Liver (tissue), 9 donors: ENCODE data around the gene HEXIM1. TPM values are rescaled to one million over a fixed set of nuclear protein-coding genes. Genes with fewer than 3 reads are reported as not detected.

Source experiments
- DNase-seq: peaks from one replicate; pipeline ENCODE4 v3.0.0-alpha.2; 2017; ENCODE audit warnings: low spot score
- H3K27ac ChIP-seq, 2 donors: one replicate each; pipeline ENCODE4 v1.7.0; 2013; ENCODE audit warnings: inconsistent platforms in 2 of 2, low read length in 2 of 2, control low read depth in 1 of 2, low read depth in 1 of 2, mild to moderate bottlenecking in 1 of 2
- H3K27me3 ChIP-seq, 4 donors: one replicate each; pipeline versions ENCODE4 v1.6.1 to v1.7.0; 2013; ENCODE audit warnings: low read length in 3 of 4, inconsistent platforms in 1 of 4, mild to moderate bottlenecking in 1 of 4, moderate library complexity in 1 of 4; ENCODE audit not compliant: control insufficient read depth in 4 of 4, insufficient read depth in 4 of 4
- H3K36me3 ChIP-seq, 4 donors: one replicate each; pipeline versions ENCODE4 v1.6.1 to v1.7.0; 2013; ENCODE audit warnings: low read length in 3 of 4, mild to moderate bottlenecking in 3 of 4, low read depth in 1 of 4, moderate library complexity in 1 of 4; ENCODE audit not compliant: control insufficient read depth in 4 of 4, insufficient read depth in 3 of 4
- H3K4me1 ChIP-seq, 4 donors: one replicate each; pipeline versions ENCODE4 v1.6.1 to v1.7.0; 2013; ENCODE audit warnings: low read length in 3 of 4, mild to moderate bottlenecking in 3 of 4, moderate library complexity in 1 of 4; ENCODE audit not compliant: control insufficient read depth in 4 of 4, insufficient read depth in 4 of 4
- H3K4me3 ChIP-seq, 3 donors: one replicate each; pipeline versions ENCODE4 v1.6.1 to v1.7.0; 2013; ENCODE audit warnings: low read length in 3 of 3, control low read depth in 1 of 3, low read depth in 1 of 3, mild to moderate bottlenecking in 1 of 3
- H3K9ac ChIP-seq, 2 donors: one replicate each; pipeline ENCODE4 v1.7.0; 2013; ENCODE audit warnings: low read length in 2 of 2, mild to moderate bottlenecking in 2 of 2, moderate library complexity in 2 of 2, control low read depth in 1 of 2, low read depth in 1 of 2
- H3K9me3 ChIP-seq, 4 donors: one replicate each; pipeline versions ENCODE4 v1.6.1 to v1.7.0; 2013; ENCODE audit warnings: low read length in 3 of 4; ENCODE audit not compliant: control insufficient read depth in 4 of 4
- ATF3 ChIP-seq: IDR thresholded peaks from 2 replicates; pipeline ENCODE4 v1.6.1; 2016; ENCODE audit warnings: antibody characterized with exemption
- CTCF ChIP-seq: fragments of 150-350 bp; IDR thresholded peaks from 2 replicates; pipeline ENCODE4 v1.5.1; 2017; ENCODE audit warnings: improper control_type of control experiment, low read depth, low read length; ENCODE audit not compliant: missing input control
- EGR1 ChIP-seq, 2 donors: IDR thresholded peaks; 2 replicates each; pipeline ENCODE4 v1.6.1; 2016 to 2018; ENCODE audit warnings: antibody characterized with exemption in 2 of 2, low read depth in 2 of 2
- FOXA1 ChIP-seq: IDR thresholded peaks from 2 replicates; pipeline ENCODE4 v1.6.1; 2016; ENCODE audit warnings: antibody characterized with exemption
- FOXA2 ChIP-seq: IDR thresholded peaks from 2 replicates; pipeline ENCODE4 v1.6.1; 2016; ENCODE audit warnings: antibody characterized with exemption
- GABPA ChIP-seq, 2 donors: IDR thresholded peaks in 1 of 2; conservative IDR thresholded peaks in 1 of 2; 2 replicates each; pipeline ENCODE4 v1.6.1; 2016; ENCODE audit warnings: antibody characterized with exemption in 2 of 2, mild to moderate bottlenecking in 1 of 2, moderate library complexity in 1 of 2
- HNF4A ChIP-seq, 2 donors: conservative IDR thresholded peaks; 2 replicates each; pipeline ENCODE4 v1.6.1; 2016; ENCODE audit warnings: antibody characterized with exemption in 2 of 2, mild to moderate bottlenecking in 2 of 2
- HNF4G ChIP-seq: IDR thresholded peaks from 2 replicates; pipeline ENCODE4 v1.6.1; 2016; ENCODE audit warnings: antibody characterized with exemption
- JUND ChIP-seq, 2 donors: IDR thresholded peaks; 2 replicates each; pipeline ENCODE4 v1.6.1; 2016; ENCODE audit warnings: antibody characterized with exemption in 2 of 2
- NR2F2 ChIP-seq: IDR thresholded peaks from 2 replicates; pipeline ENCODE4 v1.6.1; 2016; ENCODE audit warnings: antibody characterized with exemption
- RAD21 ChIP-seq, 2 donors: IDR thresholded peaks; 2 replicates each; pipeline ENCODE4 v1.6.1; 2016; ENCODE audit warnings: antibody characterized with exemption in 2 of 2, mild to moderate bottlenecking in 2 of 2
- REST ChIP-seq: IDR thresholded peaks from 2 replicates; pipeline ENCODE4 v1.6.1; 2016; ENCODE audit warnings: antibody characterized with exemption, mild to moderate bottlenecking
- RXRA ChIP-seq, 2 donors: IDR thresholded peaks; 2 replicates each; pipeline ENCODE4 v1.6.1; 2017 to 2018; ENCODE audit warnings: antibody characterized with exemption in 2 of 2, mild to moderate bottlenecking in 1 of 2
- SP1 ChIP-seq: IDR thresholded peaks from 2 replicates; pipeline ENCODE4 v1.6.1; 2018; ENCODE audit warnings: antibody characterized with exemption, mild to moderate bottlenecking
- TAF1 ChIP-seq: conservative IDR thresholded peaks from 2 replicates; pipeline ENCODE4 v1.6.1; 2016; ENCODE audit warnings: antibody characterized with exemption, mild to moderate bottlenecking
- YY1 ChIP-seq: IDR thresholded peaks from 2 replicates; pipeline ENCODE4 v1.6.1; 2016; ENCODE audit warnings: antibody characterized with exemption, mild to moderate bottlenecking
- WGBS: extraction: QIAGEN DNeasy Blood & Tissue Kit; methylation state at CpG from one replicate; pipeline ENCODE4 v1.1.7; 2013; 5-methylcytosine and 5-hydroxymethylcytosine counted together
- polyA plus RNA-seq, 2 donors: library from polyadenylated mRNA; stranded (reverse) in 1 of 2; unstranded in 1 of 2; fragments of 200-250 nt in 1 of 2; fragments of >200 nt in 1 of 2; fragmentation: Nextera tagmentation in 1 of 2; extraction: Ambion mirVana in 1 of 2; gene quantifications; one replicate each; pipeline versions ENCODE4 v1.2.1 to v1.2.3, GENCODE V29; 2013 to 2015
- total RNA-seq, 2 donors: library from RNA; depleted of rRNA; stranded (reverse); fragments of >200 nt; gene quantifications; one replicate each; pipeline ENCODE4 v1.2.3, GENCODE V29; 2014
- TF ChIP-seq, protein P1 (sequence below): IDR thresholded peaks from 2 replicates; pipeline ENCODE4 v1.6.1; 2016; ENCODE audit warnings: antibody characterized with exemption
- TF ChIP-seq, protein P2 (sequence below): IDR thresholded peaks from 2 replicates; pipeline ENCODE4 v1.6.1; 2016; ENCODE audit warnings: antibody characterized with exemption
- donor health status: healthy.
- donor health status: healthy.
- donor health status: healthy.
- donor health status: healthy.
- donor health status: healthy.

Gene HEXIM1
- total and polyA plus RNA-seq, 4 donors, result 7.4 to 14.3 (median 12.3) TPM

- Histone ChIP-seq H3K9ac (peak overlapping the region; percentile 89 to 98), H3K27ac (peak overlapping the region; percentile 91 to 95), H3K4me3 (peak overlapping the region; percentile 67 to 92 (median 92)), H3K36me3 (no peaks in the 10 kb centered on the region), H3K4me1 (peaks cover 2 to 44% (median 34%) of the 10 kb centered on the region in 4 donors), H3K9me3 (no peaks in the 10 kb centered on the region), H3K27me3 (no peaks in the 10 kb centered on the region)
- TF ChIP-seq SP1, result no peak
- no peak for TF ChIP-seq FOXA2
- TF ChIP-seq RXRA (IDR thresholded peaks at IDR 0.05), result no peak
- peak; percentile 34 for TF ChIP-seq YY1
- TF ChIP-seq NR2F2, result no peak
- TF ChIP-seq CTCF, result no peak
- TF ChIP-seq TAF1, result no peak
- TF ChIP-seq REST, result peak; percentile 30
- no peak for TF ChIP-seq FOXA1
- TF ChIP-seq HNF4G, result no peak
- TF ChIP-seq, protein P1, sequence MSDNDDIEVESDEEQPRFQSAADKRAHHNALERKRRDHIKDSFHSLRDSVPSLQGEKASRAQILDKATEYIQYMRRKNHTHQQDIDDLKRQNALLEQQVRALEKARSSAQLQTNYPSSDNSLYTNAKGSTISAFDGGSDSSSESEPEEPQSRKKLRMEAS, result no peak
- TF ChIP-seq HNF4A (conservative IDR thresholded peaks at IDR 0.05), result no peak
- TF ChIP-seq RAD21 (IDR thresholded peaks at IDR 0.05), result no peak
- no peak for TF ChIP-seq ATF3
- TF ChIP-seq, protein P2, sequence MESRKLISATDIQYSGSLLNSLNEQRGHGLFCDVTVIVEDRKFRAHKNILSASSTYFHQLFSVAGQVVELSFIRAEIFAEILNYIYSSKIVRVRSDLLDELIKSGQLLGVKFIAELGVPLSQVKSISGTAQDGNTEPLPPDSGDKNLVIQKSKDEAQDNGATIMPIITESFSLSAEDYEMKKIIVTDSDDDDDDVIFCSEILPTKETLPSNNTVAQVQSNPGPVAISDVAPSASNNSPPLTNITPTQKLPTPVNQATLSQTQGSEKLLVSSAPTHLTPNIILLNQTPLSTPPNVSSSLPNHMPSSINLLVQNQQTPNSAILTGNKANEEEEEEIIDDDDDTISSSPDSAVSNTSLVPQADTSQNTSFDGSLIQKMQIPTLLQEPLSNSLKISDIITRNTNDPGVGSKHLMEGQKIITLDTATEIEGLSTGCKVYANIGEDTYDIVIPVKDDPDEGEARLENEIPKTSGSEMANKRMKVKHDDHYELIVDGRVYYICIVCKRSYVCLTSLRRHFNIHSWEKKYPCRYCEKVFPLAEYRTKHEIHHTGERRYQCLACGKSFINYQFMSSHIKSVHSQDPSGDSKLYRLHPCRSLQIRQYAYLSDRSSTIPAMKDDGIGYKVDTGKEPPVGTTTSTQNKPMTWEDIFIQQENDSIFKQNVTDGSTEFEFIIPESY, result no peak
- TF ChIP-seq JUND (IDR thresholded peaks at IDR 0.05), result no peak
- TF ChIP-seq EGR1 (IDR thresholded peaks at IDR 0.05; ENCODE audit: low read depth in 2 of 2), result no peak
- TF ChIP-seq GABPA (IDR thresholded peaks at IDR 0.05 in 1 of 2, conservative IDR thresholded peaks at IDR 0.05 in 1 of 2), result no peak
- DNase-seq, result peak; percentile 70
- under 1% methylated on average over 56 of the region's 56 CpGs for WGBS
These were observed 1.7 kb downstream of the HEXIM1 start for GRCh38 chr17:45149669-45150664.
